ENCODE data around the gene SUV39H1.

The SUV39H1 gene

DNA sequence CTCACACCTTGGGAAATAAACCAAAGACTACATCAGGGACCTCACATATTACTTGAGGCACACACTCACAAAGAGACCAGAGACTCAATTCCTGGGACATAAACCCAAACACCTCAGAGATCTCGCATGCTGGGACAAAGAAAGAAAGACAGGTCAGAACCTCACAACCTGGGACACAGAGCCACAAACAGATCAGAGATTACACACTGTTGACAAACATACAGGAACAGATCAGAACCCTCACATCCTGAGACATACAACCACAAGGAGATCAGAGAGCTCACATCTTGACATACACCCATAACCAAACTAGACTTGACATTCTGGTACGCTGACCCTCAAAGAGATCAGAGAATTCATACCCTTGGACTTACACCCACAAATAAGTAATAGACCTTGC lies 17.3 kb downstream of the SUV39H1 start:
- Histone ChIP-seq H2BK12ac (ENCODE audit: low read length in 2 of 2) (no peak overlapping the region), H3K9ac (ENCODE audit: low read length) (no peak overlapping the region), H3K27ac (ENCODE audit: low read length, poor library complexity, severe bottlenecking) (no peak overlapping the region), H3K79me1 (replicated peaks; ENCODE audit: low read length, poor library complexity, severe bottlenecking) (peaks cover 4% of the 10 kb centered on the region), H3K14ac (ENCODE audit: low read length in 2 of 2) (no peak overlapping the region), H2BK15ac (ENCODE audit: low read depth, poor library complexity, severe bottlenecking) (no peak overlapping the region), H3K9me3 (ENCODE audit: control insufficient read depth, low read length) (no peaks in the 10 kb centered on the region), H3K4me3 (ENCODE audit: insufficient read depth in 1 of 2, low read depth in 1 of 2, low read length in 2 of 2) (no peak overlapping the region), H3K4me1 (ENCODE audit: control insufficient read depth, insufficient read depth, low read depth, low read length) (no peaks in the 10 kb centered on the region), H3K23ac (ENCODE audit: low read length in 2 of 2) (no peak overlapping the region), H3K36me3 (ENCODE audit: control insufficient read depth in 1 of 2, insufficient read depth in 2 of 2, low read depth in 1 of 2, low read length in 2 of 2) (no peaks in the 10 kb centered on the region), H3K4ac (ENCODE audit: low read depth in 1 of 2, low read length in 2 of 2) (no peak overlapping the region), H2AFZ (ENCODE audit: low read depth, low read length) (no peak overlapping the region), H4K91ac (ENCODE audit: low read length) (no peak overlapping the region), H3K27me3 (ENCODE audit: control insufficient read depth in 1 of 2, insufficient read depth in 1 of 2, low read length in 2 of 2) (peaks cover 0 to 18% of the 10 kb centered on the region in 2 experiments), H4K8ac (ENCODE audit: low read length) (no peak overlapping the region), H2BK5ac (ENCODE audit: low read depth, low read length, poor library complexity, severe bottlenecking) (no peak overlapping the region), H2AK5ac (ENCODE audit: low read length, severe bottlenecking) (no peak overlapping the region), H3K4me2 (ENCODE audit: low read length, poor library complexity, severe bottlenecking) (no peak overlapping the region), H3K18ac (ENCODE audit: low read depth in 1 of 2, low read length in 2 of 2) (no peak overlapping the region), H2BK120ac (ENCODE audit: low read depth, low read length) (no peak overlapping the region)
- WGBS: 97% methylated on average over 2 of the region's 2 CpGs
- no peak for DNase-seq

DNA sequence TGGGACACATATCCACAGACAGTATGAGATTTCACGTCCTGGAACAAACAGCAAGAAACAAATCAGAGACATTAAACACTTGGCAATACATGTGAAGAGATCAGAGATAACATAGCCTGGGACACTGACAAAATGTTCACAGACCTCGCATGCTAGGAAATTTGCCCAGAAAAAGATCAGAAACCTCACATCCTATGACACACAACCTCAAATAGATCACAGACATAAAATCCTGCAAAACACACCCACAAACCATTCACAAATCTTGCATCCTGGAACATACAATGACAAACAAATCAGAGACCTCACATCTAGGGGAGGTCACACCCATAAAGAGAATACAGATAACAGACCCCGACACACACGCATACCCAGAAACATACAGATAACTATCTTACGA lies 18.0 kb downstream of the SUV39H1 start:
- no peak overlapping the region for H2BK12ac ChIP-seq (ENCODE audit: low read length in 2 of 2)
- H3K14ac ChIP-seq (ENCODE audit: low read length in 2 of 2): no peak overlapping the region
- no peaks in the 10 kb centered on the region for H3K4me1 ChIP-seq (ENCODE audit: control insufficient read depth, insufficient read depth, low read depth, low read length)
- H2BK15ac ChIP-seq (ENCODE audit: low read depth, poor library complexity, severe bottlenecking): no peak overlapping the region
- H3K4me2 ChIP-seq (ENCODE audit: low read length, poor library complexity, severe bottlenecking): no peak overlapping the region
- no peaks in the 10 kb centered on the region for H3K9me3 ChIP-seq (ENCODE audit: control insufficient read depth, low read length)
- H3K4ac ChIP-seq (ENCODE audit: low read depth in 1 of 2, low read length in 2 of 2): no peak overlapping the region
- WGBS: 88% methylated on average over 5 of the region's 5 CpGs
- no peak overlapping the region for H2BK5ac ChIP-seq (ENCODE audit: low read depth, low read length, poor library complexity, severe bottlenecking)
- no peak overlapping the region for H2AK5ac ChIP-seq (ENCODE audit: low read length, severe bottlenecking)
- DNase-seq: no peak
- no peak overlapping the region for H2BK120ac ChIP-seq (ENCODE audit: low read depth, low read length)
- no peak overlapping the region for H3K18ac ChIP-seq (ENCODE audit: low read depth in 1 of 2, low read length in 2 of 2)
- H3K9ac ChIP-seq (ENCODE audit: low read length): peak overlapping the region; percentile 12
- no peak overlapping the region for H4K8ac ChIP-seq (ENCODE audit: low read length)
- H4K91ac ChIP-seq (ENCODE audit: low read length): no peak overlapping the region
- no peak overlapping the region for H3K23ac ChIP-seq (ENCODE audit: low read length in 2 of 2)
- no peak overlapping the region for H3K4me3 ChIP-seq (ENCODE audit: insufficient read depth in 1 of 2, low read depth in 1 of 2, low read length in 2 of 2)
- no peak overlapping the region for H3K27ac ChIP-seq (ENCODE audit: low read length, poor library complexity, severe bottlenecking)
- peaks cover 3% of the 10 kb centered on the region for H3K79me1 ChIP-seq (replicated peaks; ENCODE audit: low read length, poor library complexity, severe bottlenecking)
- H3K36me3 ChIP-seq (ENCODE audit: control insufficient read depth in 1 of 2, insufficient read depth in 2 of 2, low read depth in 1 of 2, low read length in 2 of 2): no peaks in the 10 kb centered on the region
- no peak overlapping the region for H2AFZ ChIP-seq (ENCODE audit: low read depth, low read length)
- H3K27me3 ChIP-seq (ENCODE audit: control insufficient read depth in 1 of 2, insufficient read depth in 1 of 2, low read length in 2 of 2): peaks cover 0 to 16% of the 10 kb centered on the region in 2 experiments

DNA sequence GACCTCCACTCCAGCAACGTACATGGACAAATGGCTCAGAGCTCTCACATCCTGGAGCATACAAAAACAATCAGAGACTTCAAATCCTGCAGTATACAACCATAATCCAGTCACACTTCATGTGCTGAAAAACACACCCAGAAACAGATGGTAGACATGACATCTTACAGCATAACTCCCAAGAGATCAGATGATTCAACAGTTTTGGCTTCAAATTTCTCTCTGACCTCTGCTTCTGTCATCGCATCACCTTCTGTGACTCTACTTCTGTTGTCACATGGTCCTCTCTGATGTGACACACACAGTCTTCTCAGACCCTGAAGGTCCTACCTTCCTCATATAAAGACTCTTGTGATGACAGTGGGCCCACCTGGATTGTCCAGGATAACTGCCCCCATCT lies 18.5 kb downstream of the SUV39H1 start:
- Histone ChIP-seq H2BK120ac (ENCODE audit: low read depth, low read length) (no peak overlapping the region), H3K23ac (ENCODE audit: low read length in 2 of 2) (no peak overlapping the region), H3K9ac (ENCODE audit: low read length) (no peak overlapping the region), H2AFZ (ENCODE audit: low read depth, low read length) (no peak overlapping the region), H2BK15ac (ENCODE audit: low read depth, poor library complexity, severe bottlenecking) (no peak overlapping the region), H3K18ac (ENCODE audit: low read depth in 1 of 2, low read length in 2 of 2) (no peak overlapping the region), H3K27ac (ENCODE audit: low read length, poor library complexity, severe bottlenecking) (no peak overlapping the region), H2AK5ac (ENCODE audit: low read length, severe bottlenecking) (no peak overlapping the region), H3K4me1 (ENCODE audit: control insufficient read depth, insufficient read depth, low read depth, low read length) (no peaks in the 10 kb centered on the region), H3K14ac (ENCODE audit: low read length in 2 of 2) (no peak overlapping the region), H3K79me1 (replicated peaks; ENCODE audit: low read length, poor library complexity, severe bottlenecking) (peaks cover 2% of the 10 kb centered on the region), H3K4me2 (ENCODE audit: low read length, poor library complexity, severe bottlenecking) (no peak overlapping the region), H3K9me3 (ENCODE audit: control insufficient read depth, low read length) (peaks cover 2% of the 10 kb centered on the region), H3K36me3 (ENCODE audit: control insufficient read depth in 1 of 2, insufficient read depth in 2 of 2, low read depth in 1 of 2, low read length in 2 of 2) (no peaks in the 10 kb centered on the region), H3K27me3 (ENCODE audit: control insufficient read depth in 1 of 2, insufficient read depth in 1 of 2, low read length in 2 of 2) (peaks cover 0 to 15% of the 10 kb centered on the region in 2 experiments), H3K4ac (ENCODE audit: low read depth in 1 of 2, low read length in 2 of 2) (no peak overlapping the region), H4K91ac (ENCODE audit: low read length) (no peak overlapping the region), H4K8ac (ENCODE audit: low read length) (no peak overlapping the region), H2BK12ac (ENCODE audit: low read length in 2 of 2) (no peak overlapping the region), H2BK5ac (ENCODE audit: low read depth, low read length, poor library complexity, severe bottlenecking) (no peak overlapping the region), H3K4me3 (ENCODE audit: insufficient read depth in 1 of 2, low read depth in 1 of 2, low read length in 2 of 2) (no peak overlapping the region)
- WGBS: 57% methylated on average over 2 of the region's 2 CpGs
- no peak for DNase-seq

DNA sequence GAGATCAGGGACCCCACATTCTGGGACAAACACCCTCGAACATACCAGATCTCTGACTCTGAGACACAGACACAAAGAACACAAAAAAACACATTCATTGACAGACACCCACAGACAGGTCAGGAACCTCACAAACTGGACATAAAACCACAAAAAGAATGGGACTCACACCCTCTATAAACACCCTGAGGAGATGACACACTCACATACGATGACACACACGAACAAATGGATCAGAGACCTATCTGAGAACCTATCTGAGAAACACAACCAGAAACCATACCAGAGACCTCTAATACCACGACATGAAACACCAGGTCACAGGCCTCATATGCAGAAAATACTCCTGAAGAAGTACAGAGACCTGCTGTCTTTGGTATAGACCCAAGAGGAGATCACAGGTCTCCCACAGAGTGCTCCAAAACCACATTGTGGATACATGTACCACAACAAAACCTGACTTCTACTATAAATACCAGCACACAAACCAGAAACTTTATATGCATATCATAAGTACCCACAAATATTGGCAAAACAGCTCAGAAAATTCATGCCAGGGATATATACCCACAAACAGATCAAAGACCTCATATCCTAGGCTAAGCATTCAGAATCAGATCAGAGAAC lies 19.5 kb downstream of the SUV39H1 start:
- Histone ChIP-seq H3K4ac (ENCODE audit: low read depth in 1 of 2, low read length in 2 of 2) (no peak overlapping the region), H4K91ac (ENCODE audit: low read length) (no peak overlapping the region), H3K14ac (ENCODE audit: low read length in 2 of 2) (no peak overlapping the region), H2BK15ac (ENCODE audit: low read depth, poor library complexity, severe bottlenecking) (no peak overlapping the region), H3K4me1 (ENCODE audit: control insufficient read depth, insufficient read depth, low read depth, low read length) (no peaks in the 10 kb centered on the region), H3K23ac (ENCODE audit: low read length in 2 of 2) (no peak overlapping the region), H2BK120ac (ENCODE audit: low read depth, low read length) (no peak overlapping the region), H2AK5ac (ENCODE audit: low read length, severe bottlenecking) (no peak overlapping the region), H4K8ac (ENCODE audit: low read length) (no peak overlapping the region), H3K9ac (ENCODE audit: low read length) (no peak overlapping the region), H3K27me3 (ENCODE audit: control insufficient read depth in 1 of 2, insufficient read depth in 1 of 2, low read length in 2 of 2) (peaks cover 0 to 11% of the 10 kb centered on the region in 2 experiments), H3K27ac (ENCODE audit: low read length, poor library complexity, severe bottlenecking) (no peak overlapping the region), H3K36me3 (ENCODE audit: control insufficient read depth in 1 of 2, insufficient read depth in 2 of 2, low read depth in 1 of 2, low read length in 2 of 2) (no peaks in the 10 kb centered on the region), H3K4me3 (ENCODE audit: insufficient read depth in 1 of 2, low read depth in 1 of 2, low read length in 2 of 2) (no peak overlapping the region), H2AFZ (ENCODE audit: low read depth, low read length) (no peak overlapping the region), H3K4me2 (ENCODE audit: low read length, poor library complexity, severe bottlenecking) (no peak overlapping the region), H3K18ac (ENCODE audit: low read depth in 1 of 2, low read length in 2 of 2) (no peak overlapping the region), H2BK12ac (ENCODE audit: low read length in 2 of 2) (no peak overlapping the region), H3K79me1 (replicated peaks; ENCODE audit: low read length, poor library complexity, severe bottlenecking) (peaks cover 3% of the 10 kb centered on the region), H3K9me3 (ENCODE audit: control insufficient read depth, low read length) (peaks cover 6% of the 10 kb centered on the region), H2BK5ac (ENCODE audit: low read depth, low read length, poor library complexity, severe bottlenecking) (no peak overlapping the region)
- DNase-seq: no peak
- WGBS: 76% methylated on average over 4 of the region's 4 CpGs
